HG03280 (cell line): Measurements from ENCODE around the gene TRPC4AP.
"Not testable (repeated sequence)": the region's sequence is repeated elsewhere in the genome, so short reads cannot be mapped to it uniquely, and the experiment has no call there.

Source experiments
- ATAC-seq: cut with Tn5 transposase; IDR thresholded peaks from one replicate; pipeline ENCODE4 v1.9.1; 2021; ENCODE audit warnings: mild to moderate bottlenecking, moderate library complexity; ENCODE audit not compliant: unreplicated experiment

The TRPC4AP gene, protein sequence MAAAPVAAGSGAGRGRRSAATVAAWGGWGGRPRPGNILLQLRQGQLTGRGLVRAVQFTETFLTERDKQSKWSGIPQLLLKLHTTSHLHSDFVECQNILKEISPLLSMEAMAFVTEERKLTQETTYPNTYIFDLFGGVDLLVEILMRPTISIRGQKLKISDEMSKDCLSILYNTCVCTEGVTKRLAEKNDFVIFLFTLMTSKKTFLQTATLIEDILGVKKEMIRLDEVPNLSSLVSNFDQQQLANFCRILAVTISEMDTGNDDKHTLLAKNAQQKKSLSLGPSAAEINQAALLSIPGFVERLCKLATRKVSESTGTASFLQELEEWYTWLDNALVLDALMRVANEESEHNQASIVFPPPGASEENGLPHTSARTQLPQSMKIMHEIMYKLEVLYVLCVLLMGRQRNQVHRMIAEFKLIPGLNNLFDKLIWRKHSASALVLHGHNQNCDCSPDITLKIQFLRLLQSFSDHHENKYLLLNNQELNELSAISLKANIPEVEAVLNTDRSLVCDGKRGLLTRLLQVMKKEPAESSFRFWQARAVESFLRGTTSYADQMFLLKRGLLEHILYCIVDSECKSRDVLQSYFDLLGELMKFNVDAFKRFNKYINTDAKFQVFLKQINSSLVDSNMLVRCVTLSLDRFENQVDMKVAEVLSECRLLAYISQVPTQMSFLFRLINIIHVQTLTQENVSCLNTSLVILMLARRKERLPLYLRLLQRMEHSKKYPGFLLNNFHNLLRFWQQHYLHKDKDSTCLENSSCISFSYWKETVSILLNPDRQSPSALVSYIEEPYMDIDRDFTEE

GRCh38 chr20:35092524-35093266 lies at the start of gene TRPC4AP:
Gene TRPC4AP, minus strand, starts transcription at chr20:35092807. Its CDS starts 26 bp downstream, at chr20:35092781.
- peak; percentile 96 for ATAC-seq

DNA sequence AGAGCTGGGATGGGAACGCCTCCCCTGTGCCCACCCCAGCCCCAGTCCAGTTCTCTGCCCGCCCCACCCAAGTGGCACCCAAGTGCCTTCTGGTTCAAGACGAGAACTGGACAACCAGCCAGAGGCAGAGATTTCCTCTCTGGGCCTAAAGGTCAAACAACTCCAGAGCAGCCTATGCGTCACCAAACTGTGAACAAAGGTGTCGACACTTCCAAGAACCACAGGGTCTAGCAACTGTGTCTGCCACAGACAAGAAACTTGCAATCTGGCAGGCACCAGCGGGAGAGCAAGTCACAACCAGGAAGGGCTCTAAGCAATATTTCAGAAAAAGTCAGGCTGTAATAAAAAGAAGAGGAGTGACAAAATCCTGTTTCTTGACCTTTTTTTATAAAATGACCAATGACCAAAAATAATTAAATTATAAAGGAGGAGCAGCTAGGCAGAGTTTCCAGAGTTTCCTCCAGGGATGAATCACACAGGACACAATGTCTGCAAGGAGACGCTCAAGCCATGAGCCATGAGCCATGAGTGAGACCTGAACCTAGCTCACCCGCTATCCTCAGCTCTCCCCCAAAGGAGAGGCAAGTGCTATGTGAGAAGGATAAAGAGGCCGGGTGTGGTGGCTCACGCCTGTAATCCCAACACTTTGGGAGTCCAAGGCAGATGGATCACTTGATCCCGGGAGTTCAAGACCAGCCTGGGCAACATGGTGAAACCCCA lies 43.4 kb upstream of the TRPC4AP start:
- ATAC-seq = no peak

DNA sequence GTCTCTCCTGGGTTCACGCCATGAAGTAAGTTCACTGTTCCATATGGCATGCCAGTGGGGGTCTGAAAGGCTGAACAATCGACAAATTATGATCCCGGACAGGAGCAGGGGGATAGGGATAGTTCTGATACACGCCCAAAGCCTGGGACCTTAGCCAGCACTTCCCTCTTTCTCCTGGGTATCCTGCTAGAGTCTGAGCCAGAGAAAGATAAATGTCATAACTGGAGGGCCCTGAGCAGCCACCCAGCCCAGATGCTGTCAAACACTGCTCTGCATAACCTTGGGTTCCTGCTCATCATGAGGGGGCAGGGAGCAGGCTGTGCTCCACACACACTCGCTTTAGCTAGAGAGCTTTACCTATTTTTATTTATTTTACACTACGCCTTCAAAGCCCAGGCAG lies 42.3 kb upstream of the TRPC4AP start:
- no peak for ATAC-seq

- no peak for ATAC-seq
These were observed 41.9 kb upstream of the TRPC4AP start for GRCh38 chr20:35134472-35134871.

- ATAC-seq = no peak
These were observed 41.1 kb upstream of the TRPC4AP start for GRCh38 chr20:35133735-35134134.

GRCh38 chr20:35133031-35133430 lies 40.4 kb upstream of the TRPC4AP start:
- ATAC-seq = no peak

- ATAC-seq = no peak
These were observed 39.3 kb upstream of the TRPC4AP start for GRCh38 chr20:35131934-35132333.

GRCh38 chr20:35129647-35130069 lies 37.1 kb upstream of the TRPC4AP start:
- ATAC-seq = no peak

DNA sequence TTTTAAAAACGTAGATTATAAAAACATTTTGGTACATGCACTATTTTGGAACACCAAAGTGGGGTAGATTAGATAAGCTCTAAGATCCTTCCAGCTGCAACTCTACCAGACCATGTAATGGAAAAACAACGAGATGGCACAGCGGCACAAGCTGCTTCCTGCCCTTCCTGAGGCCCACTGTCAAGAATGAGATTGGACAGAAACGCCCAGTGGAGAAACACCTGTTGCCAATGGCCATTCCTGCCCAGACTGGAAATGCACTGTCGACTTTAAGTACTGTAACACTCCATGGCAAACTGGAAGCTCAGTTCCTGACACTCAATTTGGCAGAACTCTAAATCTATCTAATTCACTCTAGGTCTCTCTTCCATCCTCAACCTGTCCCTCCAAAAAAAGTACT lies 33.1 kb upstream of the TRPC4AP start:
- no peak for ATAC-seq

DNA sequence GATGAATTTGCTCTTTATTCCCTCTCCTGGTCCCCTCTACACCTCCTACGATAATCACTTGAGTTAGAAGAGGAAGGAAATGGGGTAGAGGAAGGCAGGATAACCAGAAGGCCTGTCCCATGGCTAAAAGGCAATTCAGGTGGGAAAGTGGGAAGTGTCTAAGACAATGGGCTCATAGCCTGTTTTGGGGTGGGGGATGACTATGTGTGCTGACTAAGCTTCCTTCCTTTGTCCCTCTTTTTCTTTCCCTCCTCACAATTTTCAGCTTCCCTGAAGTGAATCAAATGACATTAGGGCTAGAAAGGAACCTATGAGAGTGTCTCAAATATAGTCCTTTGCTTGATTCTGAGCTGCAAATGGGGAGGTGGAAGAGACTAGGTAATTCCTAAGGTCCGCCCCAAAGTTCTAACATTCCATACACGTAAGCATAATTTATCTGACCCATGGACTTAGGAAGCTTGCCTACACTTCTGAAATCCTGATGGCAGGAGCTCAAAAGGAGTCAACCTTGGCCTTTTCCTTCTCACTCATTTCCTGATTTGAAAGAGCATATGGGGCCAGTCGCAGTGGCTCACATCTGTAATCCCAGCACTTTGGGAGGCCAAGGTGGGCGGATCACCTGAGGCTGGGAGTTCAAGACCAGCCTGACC lies 30.3 kb upstream of the TRPC4AP start:
- no peak for ATAC-seq

DNA sequence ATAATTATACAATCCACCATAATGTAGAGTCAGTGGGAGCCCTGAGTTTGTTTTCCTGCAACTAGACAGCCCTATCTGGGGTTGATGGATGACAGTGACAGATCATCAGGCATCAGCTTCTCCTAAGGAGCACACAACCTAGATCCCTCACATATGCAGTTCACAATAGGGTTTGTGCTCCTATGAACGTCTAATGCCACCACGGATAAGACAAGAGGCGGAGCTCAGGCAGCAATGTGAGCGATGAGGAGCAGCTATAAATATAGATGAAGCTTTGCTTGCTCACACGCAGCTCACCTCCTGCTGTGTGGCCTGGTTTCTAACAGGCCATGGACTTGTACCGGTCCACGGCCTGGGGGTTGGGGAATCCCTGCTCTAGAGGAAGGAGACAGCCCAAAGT lies 28.6 kb upstream of the TRPC4AP start:
- no peak for ATAC-seq

DNA sequence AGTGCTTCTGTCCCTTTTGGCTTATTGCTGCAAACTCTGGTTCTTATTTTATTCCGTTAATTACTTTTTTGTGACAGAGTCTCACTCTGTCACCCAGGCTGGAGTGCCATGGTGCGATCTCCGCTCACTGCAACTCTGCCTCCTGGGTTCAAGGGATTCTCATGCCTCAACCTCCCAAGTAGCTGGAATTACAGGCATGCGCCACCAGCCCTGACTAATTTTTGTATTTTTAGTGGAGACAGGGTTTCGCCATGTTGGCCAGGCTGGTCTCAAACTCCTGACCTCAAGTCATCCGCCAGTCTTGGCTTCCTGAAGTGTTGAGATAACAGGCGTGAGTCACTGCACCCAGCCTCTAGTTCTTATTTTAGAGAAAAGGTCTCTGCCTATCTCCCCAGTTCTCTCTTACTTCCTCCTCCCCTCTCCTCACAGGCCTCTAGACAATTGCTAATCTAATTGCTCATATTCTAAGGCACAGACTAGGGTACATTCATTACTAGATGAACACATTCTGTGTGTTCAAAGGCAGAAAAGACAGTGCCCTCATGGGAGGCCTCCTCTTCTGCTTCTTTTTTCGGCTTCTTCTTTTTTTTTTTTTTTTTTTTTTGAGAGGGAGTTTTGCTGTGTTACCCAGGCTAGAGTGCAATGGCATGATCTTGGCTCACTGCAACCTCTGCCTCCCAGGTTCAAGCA lies 27.6 kb upstream of the TRPC4AP start:
- no peak for ATAC-seq

- no peak for ATAC-seq
These were observed 25.0 kb upstream of the TRPC4AP start for GRCh38 chr20:35117629-35118028.

GRCh38 chr20:35117196-35117595 lies 24.6 kb upstream of the TRPC4AP start:
- no peak for ATAC-seq

DNA sequence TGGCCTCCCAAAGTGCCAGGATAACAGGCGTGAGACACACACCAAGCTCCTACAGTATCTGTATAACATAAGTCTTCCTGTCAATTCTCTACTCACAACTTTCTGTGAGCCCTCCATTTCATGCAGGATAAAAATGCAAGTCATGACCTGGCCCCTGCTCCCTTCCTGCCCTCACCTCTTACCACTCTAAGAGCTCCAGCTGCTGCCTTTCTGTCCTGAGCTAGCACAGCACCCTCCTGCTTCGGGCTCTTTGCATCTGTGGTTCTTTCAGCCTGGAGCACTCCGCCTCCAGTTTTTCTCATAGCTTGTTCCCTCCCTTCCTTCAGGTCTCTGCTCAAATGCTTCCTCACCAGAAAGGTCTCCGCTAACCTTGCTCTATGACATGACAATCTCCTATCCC lies 23.7 kb upstream of the TRPC4AP start:
- ATAC-seq = no peak

DNA sequence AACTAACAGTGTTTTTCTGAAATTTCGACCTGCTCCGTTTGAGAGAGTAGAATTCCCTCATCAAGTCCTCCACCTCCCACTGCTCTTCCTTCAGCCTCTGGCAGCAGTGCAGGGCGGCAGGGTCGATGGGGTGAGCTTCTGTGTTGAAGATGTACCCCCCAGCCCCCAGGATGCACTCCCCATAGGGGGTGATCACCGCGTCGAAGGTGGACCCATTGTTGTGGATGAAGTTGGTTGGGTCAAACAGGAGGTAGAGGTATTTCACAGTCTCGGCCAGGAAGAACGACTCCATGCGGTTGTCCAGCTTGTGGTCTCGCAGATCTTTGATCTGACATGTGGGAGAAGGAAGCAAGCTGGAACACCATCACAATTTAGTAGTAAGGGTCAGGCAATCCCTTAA lies 23.0 kb upstream of the TRPC4AP start:
- no peak for ATAC-seq

GRCh38 chr20:35112276-35112675 lies 19.7 kb upstream of the TRPC4AP start:
- not testable (repeated sequence) for ATAC-seq

DNA sequence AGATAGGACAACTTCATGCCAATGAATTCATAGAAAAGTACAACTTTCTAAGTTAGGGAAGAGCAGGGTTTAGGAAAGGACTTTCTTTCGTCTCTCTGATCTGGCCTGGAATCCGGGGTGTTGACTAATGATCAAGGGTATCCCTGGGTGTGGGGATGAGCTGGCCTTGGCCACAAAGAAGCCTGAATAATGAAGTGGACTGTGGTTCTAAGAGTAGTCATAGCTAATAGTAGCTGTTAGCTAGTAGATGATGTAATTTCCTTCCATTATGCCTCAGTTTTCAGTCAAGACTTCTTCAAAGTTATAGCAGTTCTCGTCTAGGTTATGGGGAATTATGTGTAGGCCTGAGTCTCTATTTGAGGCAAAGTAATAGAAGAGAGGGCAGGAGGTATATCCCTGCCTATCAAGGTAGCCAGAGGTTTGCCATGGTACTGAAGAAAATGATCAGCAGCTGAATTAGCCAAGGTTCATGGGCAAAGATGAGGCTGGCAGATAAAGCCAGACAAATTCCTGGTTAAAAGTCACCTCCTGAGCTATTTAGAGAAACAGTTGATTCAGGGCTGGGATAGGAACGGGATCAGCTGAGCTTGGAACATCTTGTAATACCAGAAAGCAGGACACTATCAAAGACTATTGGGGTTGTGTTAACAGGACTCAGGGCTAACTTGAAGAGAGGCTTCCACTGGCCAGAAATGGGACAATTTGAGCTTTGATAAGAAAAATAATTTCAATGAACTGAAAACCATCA lies 18.7 kb upstream of the TRPC4AP start:
- no peak for ATAC-seq

GRCh38 chr20:35108921-35109320 lies 16.3 kb upstream of the TRPC4AP start:
- ATAC-seq = no peak
